ENCODE data around the gene CBX4. TPM values are rescaled to one million over a fixed set of nuclear protein-coding genes. Genes with fewer than 3 reads are reported as not detected.

CBX4 gene
- total and polyA plus RNA-seq, 2 of the 13 experiments (the other 11 are each of a cell fraction or from before 2014, with no cell fraction given), result 25.8 to 50.8 TPM

- no peak for TF ChIP-seq NCOR1 (IDR thresholded peaks at IDR 0.05; ENCODE audit: borderline replicate concordance, low read length)
- TF ChIP-seq PBX2 (CRISPR knock-in tag; IDR thresholded peaks at IDR 0.05), result no peak
- no peak for TF ChIP-seq SRY (CRISPR knock-in tag; IDR thresholded peaks at IDR 0.05)
- no peak for TF ChIP-seq SNAPC2 (CRISPR knock-in tag; IDR thresholded peaks at IDR 0.05)
- TF ChIP-seq TCF7L2 (IDR thresholded peaks at IDR 0.05; ENCODE audit: low read depth, low read length), result no peak
- no peak for TF ChIP-seq ZNF329 (CRISPR knock-in tag; IDR thresholded peaks at IDR 0.05; ENCODE audit: low read depth)
- no peak for TF ChIP-seq NCOA2 (CRISPR knock-in tag; IDR thresholded peaks at IDR 0.05)
- no peak for TF ChIP-seq ZNF496 (CRISPR knock-in tag; IDR thresholded peaks at IDR 0.05; ENCODE audit: insufficient replicate concordance)
- TF ChIP-seq TAF15 (IDR thresholded peaks at IDR 0.05; ENCODE audit: low read depth, low read length, poor library complexity, severe bottlenecking), result no peak
- no peak for TF ChIP-seq ZNF101 (CRISPR knock-in tag; IDR thresholded peaks at IDR 0.05; ENCODE audit: borderline replicate concordance, low read depth)
- no peak for TF ChIP-seq ZNF20 (CRISPR knock-in tag; IDR thresholded peaks at IDR 0.05)
- no peak for TF ChIP-seq ZNF589 (CRISPR knock-in tag; conservative IDR thresholded peaks at IDR 0.05)
- TF ChIP-seq THAP11 (CRISPR knock-in tag; IDR thresholded peaks at IDR 0.05), result no peak
- TF ChIP-seq ZBTB3 (CRISPR knock-in tag; IDR thresholded peaks at IDR 0.05; ENCODE audit: borderline replicate concordance, low read depth), result no peak
- peak; percentile 92 for TF ChIP-seq ZNF430 (CRISPR knock-in tag; IDR thresholded peaks at IDR 0.05)
- TF ChIP-seq, protein P1, sequence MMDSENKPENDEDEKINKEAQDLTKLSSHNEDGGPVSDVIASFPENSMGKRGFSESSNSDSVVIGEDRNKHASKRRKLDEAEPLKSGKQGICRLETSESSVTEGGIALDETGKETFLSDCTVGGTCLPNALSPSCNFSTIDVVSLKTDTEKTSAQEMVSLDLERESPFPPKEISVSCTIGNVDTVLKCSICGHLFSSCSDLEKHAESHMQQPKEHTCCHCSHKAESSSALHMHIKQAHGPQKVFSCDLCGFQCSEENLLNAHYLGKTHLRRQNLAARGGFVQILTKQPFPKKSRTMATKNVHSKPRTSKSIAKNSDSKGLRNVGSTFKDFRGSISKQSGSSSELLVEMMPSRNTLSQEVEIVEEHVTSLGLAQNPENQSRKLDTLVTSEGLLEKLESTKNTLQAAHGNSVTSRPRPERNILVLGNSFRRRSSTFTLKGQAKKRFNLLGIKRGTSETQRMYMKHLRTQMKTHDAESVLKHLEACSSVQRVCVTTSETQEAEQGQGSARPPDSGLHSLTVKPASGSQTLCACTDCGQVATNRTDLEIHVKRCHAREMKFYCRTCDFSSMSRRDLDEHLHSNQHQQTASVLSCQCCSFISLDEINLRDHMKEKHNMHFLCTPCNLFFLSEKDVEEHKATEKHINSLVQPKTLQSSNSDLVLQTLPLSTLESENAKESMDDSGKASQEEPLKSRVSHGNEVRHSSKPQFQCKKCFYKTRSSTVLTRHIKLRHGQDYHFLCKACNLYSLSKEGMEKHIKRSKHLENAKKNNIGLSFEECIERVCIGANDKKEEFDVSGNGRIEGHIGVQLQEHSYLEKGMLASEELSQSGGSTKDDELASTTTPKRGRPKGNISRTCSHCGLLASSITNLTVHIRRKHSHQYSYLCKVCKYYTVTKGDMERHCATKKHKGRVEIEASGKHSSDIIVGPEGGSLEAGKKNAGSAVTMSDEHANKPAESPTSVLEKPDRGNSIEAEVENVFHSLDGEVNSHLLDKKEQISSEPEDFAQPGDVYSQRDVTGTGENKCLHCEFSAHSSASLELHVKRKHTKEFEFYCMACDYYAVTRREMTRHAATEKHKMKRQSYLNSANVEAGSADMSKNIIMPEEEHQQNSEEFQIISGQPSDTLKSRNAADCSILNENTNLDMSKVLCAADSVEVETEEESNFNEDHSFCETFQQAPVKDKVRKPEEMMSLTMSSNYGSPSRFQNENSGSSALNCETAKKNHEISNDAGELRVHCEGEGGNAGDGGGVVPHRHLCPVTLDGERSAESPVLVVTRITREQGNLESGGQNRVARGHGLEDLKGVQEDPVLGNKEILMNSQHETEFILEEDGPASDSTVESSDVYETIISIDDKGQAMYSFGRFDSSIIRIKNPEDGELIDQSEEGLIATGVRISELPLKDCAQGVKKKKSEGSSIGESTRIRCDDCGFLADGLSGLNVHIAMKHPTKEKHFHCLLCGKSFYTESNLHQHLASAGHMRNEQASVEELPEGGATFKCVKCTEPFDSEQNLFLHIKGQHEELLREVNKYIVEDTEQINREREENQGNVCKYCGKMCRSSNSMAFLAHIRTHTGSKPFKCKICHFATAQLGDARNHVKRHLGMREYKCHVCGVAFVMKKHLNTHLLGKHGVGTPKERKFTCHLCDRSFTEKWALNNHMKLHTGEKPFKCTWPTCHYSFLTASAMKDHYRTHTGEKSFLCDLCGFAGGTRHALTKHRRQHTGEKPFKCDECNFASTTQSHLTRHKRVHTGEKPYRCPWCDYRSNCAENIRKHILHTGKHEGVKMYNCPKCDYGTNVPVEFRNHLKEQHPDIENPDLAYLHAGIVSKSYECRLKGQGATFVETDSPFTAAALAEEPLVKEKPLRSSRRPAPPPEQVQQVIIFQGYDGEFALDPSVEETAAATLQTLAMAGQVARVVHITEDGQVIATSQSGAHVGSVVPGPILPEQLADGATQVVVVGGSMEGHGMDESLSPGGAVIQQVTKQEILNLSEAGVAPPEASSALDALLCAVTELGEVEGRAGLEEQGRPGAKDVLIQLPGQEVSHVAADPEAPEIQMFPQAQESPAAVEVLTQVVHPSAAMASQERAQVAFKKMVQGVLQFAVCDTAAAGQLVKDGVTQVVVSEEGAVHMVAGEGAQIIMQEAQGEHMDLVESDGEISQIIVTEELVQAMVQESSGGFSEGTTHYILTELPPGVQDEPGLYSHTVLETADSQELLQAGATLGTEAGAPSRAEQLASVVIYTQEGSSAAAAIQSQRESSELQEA (CRISPR knock-in tag; IDR thresholded peaks at IDR 0.05; ENCODE audit: not compliant biosample characterization), result peak; percentile 75
- no peak for TF ChIP-seq KDM4B (CRISPR knock-in tag; IDR thresholded peaks at IDR 0.05)
- TF ChIP-seq, protein P2, sequence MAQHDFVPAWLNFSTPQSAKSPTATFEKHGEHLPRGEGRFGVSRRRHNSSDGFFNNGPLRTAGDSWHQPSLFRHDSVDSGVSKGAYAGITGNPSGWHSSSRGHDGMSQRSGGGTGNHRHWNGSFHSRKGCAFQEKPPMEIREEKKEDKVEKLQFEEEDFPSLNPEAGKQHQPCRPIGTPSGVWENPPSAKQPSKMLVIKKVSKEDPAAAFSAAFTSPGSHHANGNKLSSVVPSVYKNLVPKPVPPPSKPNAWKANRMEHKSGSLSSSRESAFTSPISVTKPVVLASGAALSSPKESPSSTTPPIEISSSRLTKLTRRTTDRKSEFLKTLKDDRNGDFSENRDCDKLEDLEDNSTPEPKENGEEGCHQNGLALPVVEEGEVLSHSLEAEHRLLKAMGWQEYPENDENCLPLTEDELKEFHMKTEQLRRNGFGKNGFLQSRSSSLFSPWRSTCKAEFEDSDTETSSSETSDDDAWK (CRISPR knock-in tag; IDR thresholded peaks at IDR 0.05), result no peak
- TF ChIP-seq SRSF4 (IDR thresholded peaks at IDR 0.05; ENCODE audit: low read depth, low read length, poor library complexity, severe bottlenecking), result no peak
Measured at GRCh38 chr17:79798299-79799173, 40.7 kb downstream of the CBX4 start (continued).
